HCT116 (cell line): Measurements from ENCODE around the gene CENPX. TPM values are rescaled to one million over a fixed set of nuclear protein-coding genes. Genes with fewer than 3 reads are reported as not detected.

Experiments used
- ATAC-seq: fragments of 200-7000 bp; cut with Tn5 transposase; 2 replicates; pipeline ENCODE4 v1.9.1; 2020; ENCODE audit warnings: mild to moderate bottlenecking, moderate library complexity
- BruUV-seq: library from RNA; stranded (reverse); fragments of 400-500 nt; replicated peaks from 2 replicates; lab custom pipeline; 2021; lab: Mats Ljungman, UMichigan
- CTCF ChIA-PET: fragments of 300-600 bp; sonication (Branson Sonifier 250); formaldehyde crosslinking; loops from one replicate; lab custom pipeline; 2021; ENCODE audit warnings: antibody characterized with exemption; lab: Charles Lee
- POLR2A ChIA-PET: fragments of 300-600, 350-600 bp; sonication (Branson Sonifier 250); formaldehyde crosslinking; loops from one replicate; lab custom pipeline; 2021; ENCODE audit warnings: antibody characterized with exemption; lab: Charles Lee
- RAD21 ChIA-PET, 2 experiments: fragments of 300-600 bp; sonication (Branson Sonifier 250); formaldehyde crosslinking; loops; one replicate each; lab custom pipeline; 2023; ENCODE audit warnings: low total read pairs in 2 of 2; ENCODE audit not compliant: uncharacterized antibody in 2 of 2, unreplicated experiment in 2 of 2, low non-redundant PET in 1 of 2; lab: Charles Lee
- DNase-seq: peaks from one replicate; pipeline ENCODE4 v3.0.0-alpha.2; 2010; ENCODE audit warnings: low read depth, low spot score
- H2AFZ ChIP-seq: fragments of 200-600 bp; shearing (Covaris generic), sonication (generic); 2 replicates; pipeline ENCODE4 v1.6.1; 2017; ENCODE audit warnings: low read depth, mixed run types, mixed read lengths, antibody characterized with exemption, low read length; ENCODE audit not compliant: poor library complexity, severe bottlenecking
- H3K27ac ChIP-seq: 2 replicates; pipeline ENCODE4 v1.5.1; 2012; ENCODE audit warnings: low read depth, low read length
- H3K27me3 ChIP-seq: fragments of 200-600 bp; sonication (generic); 2 replicates; pipeline ENCODE4 v1.6.1; 2016; ENCODE audit warnings: mixed run types, low read length, mixed read lengths; ENCODE audit not compliant: insufficient read depth
- H3K36me3 ChIP-seq, 2 experiments: fragments of 200-500 bp in 1 of 2; fragments of 200-600 bp in 1 of 2; sonication (Bioruptor generic) in 1 of 2; sonication (generic) in 1 of 2; 2 replicates each; pipeline versions ENCODE4 v1.5.1 to v1.6.1; 2014 to 2016; ENCODE audit warnings: low read length in 2 of 2, inconsistent platforms in 1 of 2, mixed read lengths in 1 of 2, mixed run types in 1 of 2; ENCODE audit not compliant: insufficient read depth in 2 of 2, control insufficient read depth in 1 of 2
- H3K4me1 ChIP-seq, 2 experiments: fragments of 200-600 bp in 1 of 2; sonication (generic) in 1 of 2; 2 replicates each; pipeline versions ENCODE4 v1.5.1 to v1.6.1; 2012 to 2017; ENCODE audit warnings: low read length in 2 of 2, inconsistent platforms in 1 of 2, mild to moderate bottlenecking in 1 of 2, mixed read lengths in 1 of 2, mixed run types in 1 of 2, moderate library complexity in 1 of 2; ENCODE audit not compliant: insufficient read depth in 2 of 2, control insufficient read depth in 1 of 2
- H3K4me2 ChIP-seq: fragments of 200-600 bp; sonication (generic); 2 replicates; pipeline ENCODE4 v1.6.1; 2017; ENCODE audit warnings: mixed run types, low read length, mixed read lengths
- H3K4me3 ChIP-seq, 2 experiments: fragments of 200-600 bp in 1 of 2; sonication (generic) in 1 of 2; replicated peaks in 1 of 2; 2 replicates each; pipeline ENCODE4 v1.5.1; 2011 to 2016; ENCODE audit warnings: low read length in 2 of 2, control low read depth in 1 of 2, low read depth in 1 of 2, mild to moderate bottlenecking in 1 of 2, mixed read lengths in 1 of 2, mixed run types in 1 of 2
- H3K79me2 ChIP-seq: fragments of 200-600 bp; sonication (generic); 2 replicates; pipeline ENCODE4 v1.6.1; 2017; ENCODE audit warnings: mild to moderate bottlenecking, mixed run types, low read length, moderate library complexity, mixed read lengths; ENCODE audit not compliant: insufficient read depth
- H3K9ac ChIP-seq: fragments of 200-600 bp; sonication (generic); 2 replicates; pipeline ENCODE4 v1.6.1; 2016; ENCODE audit warnings: low read length, mixed read lengths
- H3K9me2 ChIP-seq: fragments of 200-600 bp; sonication (generic), shearing (Covaris generic); 2 replicates; pipeline ENCODE4 v1.6.1; 2017; ENCODE audit warnings: mixed run types, mild to moderate bottlenecking, moderate library complexity; ENCODE audit not compliant: insufficient read depth
- H3K9me3 ChIP-seq, 2 experiments: fragments of 200-500 bp in 1 of 2; fragments of 200-600 bp in 1 of 2; sonication (Bioruptor generic) in 1 of 2; sonication (generic) in 1 of 2; 2 replicates each; pipeline ENCODE4 v1.6.1; 2014 to 2017; ENCODE audit warnings: low read length in 2 of 2, mixed read lengths in 2 of 2, inconsistent platforms in 1 of 2, low read depth in 1 of 2, mild to moderate bottlenecking in 1 of 2, mixed run types in 1 of 2, moderate library complexity in 1 of 2; ENCODE audit not compliant: control insufficient read depth in 1 of 2, insufficient read depth in 1 of 2
- H4K20me1 ChIP-seq: fragments of 200-600 bp; sonication (generic), shearing (Covaris generic); 2 replicates; pipeline ENCODE4 v1.6.1; 2017; ENCODE audit warnings: mixed run types, mild to moderate bottlenecking, moderate library complexity; ENCODE audit not compliant: insufficient read depth
- ATF3 ChIP-seq: IDR thresholded peaks from 2 replicates; pipeline ENCODE4 v1.6.1; 2012
- CEBPB ChIP-seq: IDR thresholded peaks from 2 replicates; pipeline ENCODE4 v1.6.1; 2012; ENCODE audit warnings: low read depth
- CTCF ChIP-seq, 3 experiments: fragments of 200-600 bp in 1 of 3; sonication (generic) in 1 of 3; IDR thresholded peaks in 2 of 3; conservative IDR thresholded peaks in 1 of 3; 2 replicates each; pipeline ENCODE4 v1.5.1; 2012 to 2017; ENCODE audit warnings: low read depth in 2 of 3, low read length in 2 of 3, antibody characterized with exemption in 1 of 3, borderline replicate concordance in 1 of 3, control low read depth in 1 of 3, mild to moderate bottlenecking in 1 of 3, mixed read lengths in 1 of 3, mixed run types in 1 of 3, moderate library complexity in 1 of 3; ENCODE audit not compliant: insufficient read depth in 1 of 3
- ELF1 ChIP-seq: IDR thresholded peaks from 2 replicates; pipeline ENCODE4 v1.6.1; 2012; ENCODE audit warnings: low read depth, borderline replicate concordance
- EZH2phosphoT487 ChIP-seq: fragments of 200-600 bp; IDR thresholded peaks from 2 replicates; pipeline ENCODE4 v1.6.1; 2018; ENCODE audit warnings: antibody characterized with exemption, borderline replicate concordance
- JUND ChIP-seq: IDR thresholded peaks from 2 replicates; pipeline ENCODE4 v1.6.1; 2012
- YY1 ChIP-seq: IDR thresholded peaks from 2 replicates; pipeline ENCODE4 v1.6.1; 2011; ENCODE audit warnings: low read length, low read depth, moderate library complexity, mild to moderate bottlenecking; ENCODE audit not compliant: insufficient replicate concordance; ENCODE audit errors: extremely low read depth
- ZNF274 ChIP-seq: fragments of 200-500 bp; sonication (Bioruptor generic); IDR thresholded peaks from 2 replicates; pipeline ENCODE4 v1.6.1; 2014; ENCODE audit warnings: mild to moderate bottlenecking, low read depth, low read length, inconsistent platforms
- intact Hi-C: fragments of 100-400 bp; cut with micrococcal nuclease; formaldehyde crosslinking; loops from 2 replicates; pipeline ENCODE4 v1.10.0; 2022
- total RNA-seq: library from RNA; stranded (reverse); gene quantifications from one replicate; pipeline ENCODE4 v1.2.1, GENCODE V29; 2021; ENCODE audit not compliant: unreplicated experiment

The CENPX gene
- total RNA-seq, 1 experiment from 2014 or later = 184 TPM

- ATAC-seq = no peak
- ChIA-PET CTCF (no interaction called here), RAD21 (no interaction called here)
Observed at GRCh38 chr17:82062984-82063368, 40.3 kb upstream of the CENPX start.

More at GRCh38 chr17:82062984-82063368, 40.3 kb upstream of the CENPX start:
- intact Hi-C loops = no loop called here
- Histone ChIP-seq H3K4me3 (no peak overlapping the region), H3K9me3 (no peaks in the 10 kb centered on the region), H3K36me3 (peaks cover 15 to 59% of the 10 kb centered on the region in 2 experiments), H3K4me1 (peaks cover 11 to 22% of the 10 kb centered on the region in 2 experiments; a peak in 3 of 4 replicates), H2AFZ (no peak overlapping the region), H3K9me2 (no peaks in the 10 kb centered on the region), H3K79me2 (peaks cover 35% of the 10 kb centered on the region), H4K20me1 (no peaks in the 10 kb centered on the region; the same call in 1 of the 2 replicates), H3K4me2 (no peak overlapping the region), H3K27ac (peak overlapping the region; percentile 19; the same call in 1 of the 2 replicates), H3K27me3 (no peaks in the 10 kb centered on the region), H3K9ac (no peak overlapping the region)
- DNase-seq = no peak
- BruUV-seq = no TSS peak
- POLR2A ChIA-PET = no interaction called here
- TF ChIP-seq ELF1 = no peak
- no peak for TF ChIP-seq ZNF274
- no peak for TF ChIP-seq EZH2phosphoT487
- TF ChIP-seq CEBPB = no peak
- TF ChIP-seq ATF3 = no peak
- TF ChIP-seq CTCF (IDR thresholded peaks at IDR 0.05 in 2 of 3, conservative IDR thresholded peaks at IDR 0.05 in 1 of 3; ENCODE audit: borderline replicate concordance in 1 of 3, insufficient read depth in 1 of 3, low read depth in 2 of 3, low read length in 2 of 3) = no peak
- TF ChIP-seq YY1 = no peak
- no peak for TF ChIP-seq JUND
